HG03103 (cell line): ENCODE measurements around the gene ZNF579.
"Not testable (repeated sequence)": the region's sequence is repeated elsewhere in the genome, so short reads cannot be mapped to it uniquely, and the experiment has no call there.

Experiments
- ATAC-seq: cut with Tn5 transposase; IDR thresholded peaks from one replicate; pipeline ENCODE4 v1.9.1; 2021; ENCODE audit warnings: low read depth; ENCODE audit not compliant: unreplicated experiment

Gene ZNF579

GRCh38 chr19:55594996-55595545 is 14.4 kb upstream of the ZNF579 start:
- ATAC-seq, result no peak

GRCh38 chr19:55593096-55593772 is 12.6 kb upstream of the ZNF579 start:
- no peak for ATAC-seq

GRCh38 chr19:55592391-55593090 is 11.9 kb upstream of the ZNF579 start:
- ATAC-seq, result no peak

GRCh38 chr19:55591555-55591954 is 10.9 kb upstream of the ZNF579 start:
- no peak for ATAC-seq

- no peak for ATAC-seq
Measured at GRCh38 chr19:55590617-55591016, 10.0 kb upstream of the ZNF579 start.

GRCh38 chr19:55590109-55590508 is 9.5 kb upstream of the ZNF579 start:
- no peak for ATAC-seq

GRCh38 chr19:55588738-55589137 is 8.1 kb upstream of the ZNF579 start:
- no peak for ATAC-seq

GRCh38 chr19:55586976-55587668 is 6.5 kb upstream of the ZNF579 start:
- peak; percentile 93 for ATAC-seq

GRCh38 chr19:55585658-55586339 is 5.2 kb upstream of the ZNF579 start:
- ATAC-seq, result no peak

GRCh38 chr19:55584871-55585270 is 4.2 kb upstream of the ZNF579 start:
- no peak for ATAC-seq

GRCh38 chr19:55583897-55584296 is 3.2 kb upstream of the ZNF579 start:
- ATAC-seq, result not testable (repeated sequence)

- not testable (repeated sequence) for ATAC-seq
Measured at GRCh38 chr19:55582284-55582683, 1.6 kb upstream of the ZNF579 start.

GRCh38 chr19:55581823-55582223 is 1.2 kb upstream of the ZNF579 start:
- ATAC-seq, result no peak

- no peak for ATAC-seq
Measured at GRCh38 chr19:55581145-55581822, 636 bp upstream of the ZNF579 start.

- no peak for ATAC-seq
Measured at GRCh38 chr19:55579766-55580621, 654 bp downstream of the ZNF579 start.

- ATAC-seq, result no peak
Measured at GRCh38 chr19:55578761-55579747, 1.6 kb downstream of the ZNF579 start.

GRCh38 chr19:55578031-55578760 is 2.5 kb downstream of the ZNF579 start:
- no peak for ATAC-seq
